ENCODE measurements around the gene ELMO2. TPM values are rescaled to one million over a fixed set of nuclear protein-coding genes. Genes with fewer than 3 reads are reported as not detected.

Gene ELMO2
- total and polyA plus RNA-seq, 4 donors: 19.6 to 56.5 (median 45.9) TPM

- Histone ChIP-seq H3K4me3 (no peak overlapping the region), H3K9me3 (ENCODE audit: control insufficient read depth in 4 of 4, insufficient read depth in 3 of 4, low read length in 3 of 4) (no peaks in the 10 kb centered on the region), H3K9ac (ENCODE audit: insufficient read depth in 1 of 2, low read length in 2 of 2) (no peak overlapping the region), H3K4me1 (ENCODE audit: control insufficient read depth in 5 of 5, insufficient read depth in 5 of 5, low read length in 5 of 5) (peaks cover 0 to 9% (median 4%) of the 10 kb centered on the region in 5 donors), H3K27me3 (ENCODE audit: control insufficient read depth in 3 of 3, insufficient read depth in 3 of 3, low read length in 2 of 3) (no peaks in the 10 kb centered on the region), H3K27ac (ENCODE audit: low read depth in 1 of 2, low read length in 1 of 2) (no peak overlapping the region), H3K36me3 (ENCODE audit: control insufficient read depth in 4 of 4, insufficient read depth in 4 of 4, low read length in 4 of 4) (no peaks in the 10 kb centered on the region)
- ATAC-seq (ENCODE audit: insufficient read depth, low FRiP score) (no peak), DNase-seq (no peak)
- no peak for TF ChIP-seq CTCF (IDR thresholded peaks at IDR 0.05; ENCODE audit: control extremely low read depth, extremely low read depth)
- WGBS, 2 donors: 72 to 78% methylated on average over 3 of the region's 3 CpGs
Measured at GRCh38 chr20:46411637-46412036, 5.2 kb upstream of the ELMO2 start.

GRCh38 chr20:46408281-46408731 is 1.9 kb upstream of the ELMO2 start:
- Histone ChIP-seq H3K4me3 (no peak overlapping the region), H3K27me3 (ENCODE audit: control insufficient read depth in 3 of 3, insufficient read depth in 3 of 3, low read length in 2 of 3) (no peaks in the 10 kb centered on the region), H3K36me3 (ENCODE audit: control insufficient read depth in 4 of 4, insufficient read depth in 4 of 4, low read length in 4 of 4) (no peaks in the 10 kb centered on the region), H3K9ac (ENCODE audit: insufficient read depth in 1 of 2, low read length in 2 of 2) (no peak overlapping the region), H3K9me3 (ENCODE audit: control insufficient read depth in 4 of 4, insufficient read depth in 3 of 4, low read length in 3 of 4) (no peaks in the 10 kb centered on the region), H3K27ac (ENCODE audit: low read depth in 1 of 2, low read length in 1 of 2) (no peak overlapping the region), H3K4me1 (ENCODE audit: control insufficient read depth in 5 of 5, insufficient read depth in 5 of 5, low read length in 5 of 5) (peaks cover 5 to 17% (median 13%) of the 10 kb centered on the region in 5 donors)
- WGBS, 2 donors: 89 to 92% methylated on average over 5 of the region's 5 CpGs
- DNase-seq (no peak), ATAC-seq (ENCODE audit: insufficient read depth, low FRiP score) (no peak)
- no peak for TF ChIP-seq CTCF (IDR thresholded peaks at IDR 0.05; ENCODE audit: control extremely low read depth, extremely low read depth)

GRCh38 chr20:46407671-46407996 is 1.2 kb upstream of the ELMO2 start:
- TF ChIP-seq CTCF (IDR thresholded peaks at IDR 0.05; ENCODE audit: control extremely low read depth, extremely low read depth): no peak
- DNase-seq (no peak), ATAC-seq (ENCODE audit: insufficient read depth, low FRiP score) (no peak)
- Histone ChIP-seq H3K4me3 (no peak overlapping the region), H3K36me3 (ENCODE audit: control insufficient read depth in 4 of 4, insufficient read depth in 4 of 4, low read length in 4 of 4) (no peaks in the 10 kb centered on the region), H3K4me1 (ENCODE audit: control insufficient read depth in 5 of 5, insufficient read depth in 5 of 5, low read length in 5 of 5) (peaks cover 5 to 17% (median 13%) of the 10 kb centered on the region in 5 donors), H3K9ac (ENCODE audit: insufficient read depth in 1 of 2, low read length in 2 of 2) (peak overlapping the region in 1 of 2 donors; percentile 33), H3K27me3 (ENCODE audit: control insufficient read depth in 3 of 3, insufficient read depth in 3 of 3, low read length in 2 of 3) (no peaks in the 10 kb centered on the region), H3K9me3 (ENCODE audit: control insufficient read depth in 4 of 4, insufficient read depth in 3 of 4, low read length in 3 of 4) (no peaks in the 10 kb centered on the region), H3K27ac (ENCODE audit: low read depth in 1 of 2, low read length in 1 of 2) (no peak overlapping the region)
- WGBS, 2 donors: 73 to 92% methylated on average over 4 of the region's 4 CpGs
